Common myeloid progenitor, CD34-positive (primary cell): Measurements from ENCODE around the gene CDC123.
"Not testable (repeated sequence)": the region's sequence is repeated elsewhere in the genome, so short reads cannot be mapped to it uniquely, and the experiment has no call there.

Experiments
- CTCF ChIA-PET: fragments of 350-600 bp; sonication (Branson Sonifier 250); formaldehyde crosslinking; loops from one replicate; lab custom pipeline; 2021; ENCODE audit warnings: antibody characterized with exemption; lab: Charles Lee
- POLR2A ChIA-PET: fragments of 350-600 bp; sonication (Branson Sonifier 250); formaldehyde crosslinking; loops from one replicate; lab custom pipeline; 2021; ENCODE audit warnings: antibody characterized with exemption; lab: Charles Lee
- DNase-seq, 3 donors: peaks; one replicate each; pipeline versions ENCODE4 v3.0.0 to v3.0.0-alpha.2; 2013
- H3K27ac ChIP-seq, 2 experiments: 1 replicate in 1 of 2; 2 replicates in 1 of 2; pipeline ENCODE4 v1.7.0; 2013; ENCODE audit warnings: inconsistent platforms in 2 of 2, low read length in 2 of 2, mild to moderate bottlenecking in 2 of 2, low read depth in 1 of 2, moderate library complexity in 1 of 2; ENCODE audit not compliant: severe bottlenecking in 2 of 2, insufficient read depth in 1 of 2, poor library complexity in 1 of 2
- H3K27me3 ChIP-seq, 5 experiments: replicated peaks in 2 of 5; 1 replicate in 3 of 5; 2 replicates in 2 of 5; pipeline versions ENCODE4 v1.6.1 to v1.7.0; 2013; ENCODE audit warnings: low read length in 4 of 5, mild to moderate bottlenecking in 2 of 5, moderate library complexity in 2 of 5, inconsistent platforms in 1 of 5; ENCODE audit not compliant: insufficient read depth in 5 of 5, control insufficient read depth in 4 of 5
- H3K36me3 ChIP-seq, 4 experiments: 1 replicate in 2 of 4; 2 replicates in 2 of 4; pipeline versions ENCODE4 v1.6.1 to v1.7.0; 2013; ENCODE audit warnings: low read length in 3 of 4, control low read depth in 1 of 4, mild to moderate bottlenecking in 1 of 4; ENCODE audit not compliant: control insufficient read depth in 4 of 4, insufficient read depth in 4 of 4
- H3K4me1 ChIP-seq, 4 experiments: 1 replicate in 3 of 4; 2 replicates in 1 of 4; pipeline versions ENCODE4 v1.6.1 to v1.7.1; 2013; ENCODE audit warnings: low read length in 3 of 4, mild to moderate bottlenecking in 3 of 4, control low read depth in 1 of 4, inconsistent platforms in 1 of 4, moderate library complexity in 1 of 4; ENCODE audit not compliant: control insufficient read depth in 4 of 4, insufficient read depth in 4 of 4; ENCODE audit errors: control extremely low read depth in 1 of 4
- H3K4me3 ChIP-seq, 7 experiments: 1 replicate in 4 of 7; 2 replicates in 3 of 7; pipeline versions ENCODE4 v1.5.1 to v1.7.0; 2013; ENCODE audit warnings: mild to moderate bottlenecking in 7 of 7, low read length in 6 of 7, moderate library complexity in 6 of 7, inconsistent platforms in 2 of 7, low read depth in 2 of 7, control low read depth in 1 of 7; ENCODE audit not compliant: insufficient read depth in 4 of 7, control insufficient read depth in 1 of 7; ENCODE audit errors: extremely low read depth in 1 of 7
- H3K9me3 ChIP-seq, 5 experiments: 1 replicate in 4 of 5; 2 replicates in 1 of 5; pipeline versions ENCODE4 v1.6.1 to v1.7.1; 2013; ENCODE audit warnings: low read length in 4 of 5, mild to moderate bottlenecking in 2 of 5, inconsistent platforms in 1 of 5, low read depth in 1 of 5, moderate library complexity in 1 of 5; ENCODE audit not compliant: control insufficient read depth in 4 of 5, insufficient read depth in 2 of 5; ENCODE audit errors: control extremely low read depth in 1 of 5
- WGBS: methylation state at CpG from one replicate; pipeline ENCODE4 v1.1.5; 2013; ENCODE audit not compliant: insufficient coverage; 5-methylcytosine and 5-hydroxymethylcytosine counted together

Gene CDC123

GRCh38 chr10:12225444-12225843, 29.5 kb downstream of the CDC123 start:
- Histone ChIP-seq H3K4me1 (peaks cover 0 to 9% (median 3%) of the 10 kb centered on the region in 4 experiments), H3K36me3 (peaks cover 9 to 46% (median 29%) of the 10 kb centered on the region in 4 experiments), H3K4me3 (no peak overlapping the region), H3K27ac (no peak overlapping the region), H3K27me3 (no peaks in the 10 kb centered on the region), H3K9me3 (no peaks in the 10 kb centered on the region)
- ChIA-PET CTCF (interaction anchor here (1.1 to 2.8 kb wide), 3 partner anchors 11 to 24 kb away, joined by 4 to 16 read pairs (median 4); no protein-coding TSS in a partner anchor), POLR2A (no interaction called here)
- DNase-seq: no peak
- no CpG with 5 or more reads among the region's 2 CpGs for WGBS

GRCh38 chr10:12226438-12226837, 30.4 kb downstream of the CDC123 start:
- CTCF ChIA-PET, DNase-seq, POLR2A ChIA-PET, H3K27me3 ChIP-seq, H3K27ac ChIP-seq, H3K4me3 ChIP-seq, H3K9me3 ChIP-seq, H3K4me1 ChIP-seq: not testable (repeated sequence)
- peaks cover 15 to 53% (median 30%) of the 10 kb centered on the region in 4 experiments for H3K36me3 ChIP-seq
- 94% methylated on average over 20 of the region's 28 CpGs for WGBS

GRCh38 chr10:12228851-12229250, 32.9 kb downstream of the CDC123 start:
- H3K9me3 ChIP-seq: no peaks in the 10 kb centered on the region
- POLR2A ChIA-PET: no interaction called here
- WGBS: 100% methylated on average over 11 of the region's 11 CpGs
- no peak for DNase-seq
- peaks cover 19 to 64% (median 35%) of the 10 kb centered on the region in 4 experiments for H3K36me3 ChIP-seq
- H3K27me3 ChIP-seq: no peaks in the 10 kb centered on the region
- no peak overlapping the region for H3K4me3 ChIP-seq
- no peaks in the 10 kb centered on the region for H3K4me1 ChIP-seq
- CTCF ChIA-PET: interaction anchor here (1.7 to 2.4 kb wide), 2 partner anchors 9 to 13 kb away, joined by 4 to 6 read pairs; no protein-coding TSS in a partner anchor
- H3K27ac ChIP-seq: no peak overlapping the region

- H3K27ac ChIP-seq, CTCF ChIA-PET: not testable (repeated sequence)
- peaks cover 23 to 84% (median 54%) of the 10 kb centered on the region in 4 experiments for H3K36me3 ChIP-seq
These were observed 38.7 kb downstream of the CDC123 start for GRCh38 chr10:12234687-12235086.

GRCh38 chr10:12235116-12235694, 39.2 kb downstream of the CDC123 start:
- POLR2A ChIA-PET: no interaction called here
- Histone ChIP-seq H3K4me1 (no peaks in the 10 kb centered on the region), H3K4me3 (no peak overlapping the region), H3K9me3 (no peaks in the 10 kb centered on the region), H3K36me3 (peaks cover 21 to 80% (median 54%) of the 10 kb centered on the region in 4 experiments), H3K27me3 (no peaks in the 10 kb centered on the region), H3K27ac (no peak overlapping the region)
- 100% methylated on average over 2 of the region's 3 CpGs for WGBS
- CTCF ChIA-PET: no interaction called here
- DNase-seq: no peak

More at GRCh38 chr10:12234687-12235086, 38.7 kb downstream of the CDC123 start:
- DNase-seq, POLR2A ChIA-PET, H3K27me3 ChIP-seq, H3K4me3 ChIP-seq, H3K4me1 ChIP-seq, H3K9me3 ChIP-seq: not testable (repeated sequence)
- 100% methylated on average over 1 of the region's 5 CpGs for WGBS

- ChIA-PET POLR2A (no interaction called here), CTCF (no interaction called here)
- no peak for DNase-seq
- WGBS: 100% methylated on average over 3 of the region's 4 CpGs
- Histone ChIP-seq H3K4me3 (no peak overlapping the region), H3K27me3 (no peaks in the 10 kb centered on the region), H3K9me3 (no peaks in the 10 kb centered on the region), H3K36me3 (peaks cover 16 to 75% (median 54%) of the 10 kb centered on the region in 4 experiments), H3K27ac (no peak overlapping the region), H3K4me1 (peaks cover 0 to 4% (median 4%) of the 10 kb centered on the region in 4 experiments)
These were observed 39.8 kb downstream of the CDC123 start for GRCh38 chr10:12235796-12236195.
